Vagina (tissue), 2 donors: ENCODE results near the gene SPINK13.

Experiments used
- CTCF ChIP-seq, 3 experiments: fragments of 450-650 bp in 2 of 3; fragments of 200-600 bp in 1 of 3; sonication (generic) in 1 of 3; IDR thresholded peaks; one replicate each; pipeline ENCODE4 v1.5.1; 2017 to 2019; ENCODE audit warnings: antibody characterized with exemption in 3 of 3, mild to moderate bottlenecking in 2 of 3, moderate library complexity in 2 of 3
- POLR2AphosphoS5 ChIP-seq, 2 donors: sonication (generic); formaldehyde crosslinking; IDR thresholded peaks; one replicate each; pipeline ENCODE4 v1.9.0; 2017; ENCODE audit warnings: antibody characterized with exemption in 2 of 2, mild to moderate bottlenecking in 2 of 2, low read depth in 1 of 2; ENCODE audit not compliant: insufficient read depth in 1 of 2

- TF ChIP-seq POLR2AphosphoS5 (IDR thresholded peaks at IDR 0.05; ENCODE audit: insufficient read depth in 1 of 2, low read depth in 1 of 2) (peak in 1 of 2 donors; percentile 78), CTCF (IDR thresholded peaks at IDR 0.05) (no peak)
Observed at GRCh38 chr5:148224117-148224742, 44.4 kb upstream of the SPINK13 start.
